Heart left ventricle (tissue), 16 donors: Measurements from ENCODE around the gene RIMS1. TPM values are rescaled to one million over a fixed set of nuclear protein-coding genes. Genes with fewer than 3 reads are reported as not detected.

Experiments
- ATAC-seq, 4 donors: fragments of 200-7000 bp; cut with Tn5 transposase; one replicate each; pipeline ENCODE4 v1.9.1; 2020 to 2022; ENCODE audit warnings: moderate library complexity in 4 of 4, mild to moderate bottlenecking in 3 of 4, moderate number of reproducible peaks in 1 of 4
- DNase-seq, 5 donors: peaks; one replicate each; pipeline ENCODE4 v3.0.0-alpha.2; 2020
- H3K27ac ChIP-seq, 12 donors: fragments of 200-600 bp; sonication (generic) in 4 of 12; one replicate each; pipeline versions ENCODE4 v1.5.0 to v1.8.0; 2016 to 2022; ENCODE audit warnings: mild to moderate bottlenecking in 2 of 12
- H3K27me3 ChIP-seq, 9 donors: fragments of 200-600 bp; sonication (generic) in 2 of 9; one replicate each; pipeline versions ENCODE4 v1.5.1 to v1.8.0; 2016 to 2022; ENCODE audit warnings: mild to moderate bottlenecking in 3 of 9
- H3K36me3 ChIP-seq, 9 donors: fragments of 200-600 bp; sonication (generic) in 2 of 9; one replicate each; pipeline versions ENCODE4 v1.5.0 to v1.8.0; 2018 to 2022; ENCODE audit warnings: mild to moderate bottlenecking in 2 of 9
- H3K4me1 ChIP-seq, 12 donors: fragments of 200-600 bp; sonication (generic) in 4 of 12; one replicate each; pipeline versions ENCODE4 v1.5.0 to v1.8.0; 2016 to 2022; ENCODE audit warnings: mild to moderate bottlenecking in 3 of 12
- H3K4me3 ChIP-seq, 12 donors: fragments of 200-600 bp; sonication (generic) in 4 of 12; one replicate each; pipeline versions ENCODE4 v1.5.0 to v1.8.0; 2017 to 2022; ENCODE audit warnings: mild to moderate bottlenecking in 9 of 12, moderate library complexity in 4 of 12
- H3K9me3 ChIP-seq, 12 donors: fragments of 200-600 bp; sonication (generic) in 4 of 12; one replicate each; pipeline versions ENCODE4 v1.5.0 to v1.8.0; 2016 to 2022; ENCODE audit warnings: mild to moderate bottlenecking in 1 of 12
- POLR2A ChIP-seq, 2 donors: fragments of 450-650 bp; IDR thresholded peaks; one replicate each; pipeline ENCODE4 v1.6.1; 2017; ENCODE audit warnings: antibody characterized with exemption in 2 of 2, mild to moderate bottlenecking in 2 of 2, moderate library complexity in 2 of 2
- WGBS, 4 donors: extraction: QIAGEN DNeasy Blood & Tissue Kit in 2 of 4; methylation state at CpG; one replicate each; pipeline versions ENCODE4 v1.1.5 to v1.1.7; 2013 to 2018; 5-methylcytosine and 5-hydroxymethylcytosine counted together
- intact Hi-C, 10 donors: fragments of 100-400 bp; cut with DNase I; formaldehyde crosslinking; loops; one replicate each; pipeline versions ENCODE4 v1.11.1 to v1.14.2; 2022
- polyA plus RNA-seq, 2 donors: library from polyadenylated mRNA; stranded (reverse); fragments of 200-250 nt; gene quantifications; one replicate each; pipeline ENCODE4 v1.2.3, GENCODE V29; 2013
- total RNA-seq, 9 donors: library from RNA; depleted of rRNA in 2 of 9; stranded (reverse); fragments of >200 nt in 2 of 9; fragmentation: NEBNext Ultra II Directional in 3 of 9; extraction: Animal tissue kit (Norgen Biotek cat#: 25700) in 3 of 9; gene quantifications; one replicate each; pipeline versions ENCODE4 v1.1.0 to v1.2.4, GENCODE V29; 2016 to 2023
- TF ChIP-seq, protein P1 (sequence below), 12 donors: fragments of 200-600 bp; sonication (generic) in 4 of 12; IDR thresholded peaks; one replicate each; pipeline versions ENCODE4 v1.5.0 to v1.8.0; 2018 to 2022; ENCODE audit warnings: antibody characterized with exemption in 12 of 12, mild to moderate bottlenecking in 5 of 12
- donor health status: ischemic (EF 13 %, LVEDD 7.1; RV severe dilation, severe dysfunction).
- donor health status: healthy with polysubstance abuse.
- donor health status: DM: no; HTN: yes; CAD: no.
- donor health status: DM: no; HTN: no; CAD: no.
- donor health status: ischemic (EF 25% LVEDD 6.9; RV normal size, moderate dysfunction).
- donor health status: ischemic (EF 25% LVEDD 5.7; RV mildly dilated, moderate dysfunction).
- donor health status: healthy.
- donor health status: DM: yes; HTN: yes; CAD: no.
- donor health status: ischemic (EF 35%, LVEDD 5.7; RV mildly dilated, moderate dysfunction).
- donor health status: nonischemic (EF 11% LVEDD 7.7; RV severe dilation, severe dysfunction).
- donor health status: DM: yes; HTN: yes; CAD: no.
- donor health status: PGD.
- donor health status: ischemic (EF 29% LVEDD 5.4; RV normal size, mild dysfunction).
- donor health status: nonischemic (EF 23%, LVEDD 6.1; RV moderate dilation, normal function).

The RIMS1 gene
- total and polyA plus RNA-seq, 11 donors = 0.11 to 3.2 (median 1.1) TPM; not detected in 4

DNA sequence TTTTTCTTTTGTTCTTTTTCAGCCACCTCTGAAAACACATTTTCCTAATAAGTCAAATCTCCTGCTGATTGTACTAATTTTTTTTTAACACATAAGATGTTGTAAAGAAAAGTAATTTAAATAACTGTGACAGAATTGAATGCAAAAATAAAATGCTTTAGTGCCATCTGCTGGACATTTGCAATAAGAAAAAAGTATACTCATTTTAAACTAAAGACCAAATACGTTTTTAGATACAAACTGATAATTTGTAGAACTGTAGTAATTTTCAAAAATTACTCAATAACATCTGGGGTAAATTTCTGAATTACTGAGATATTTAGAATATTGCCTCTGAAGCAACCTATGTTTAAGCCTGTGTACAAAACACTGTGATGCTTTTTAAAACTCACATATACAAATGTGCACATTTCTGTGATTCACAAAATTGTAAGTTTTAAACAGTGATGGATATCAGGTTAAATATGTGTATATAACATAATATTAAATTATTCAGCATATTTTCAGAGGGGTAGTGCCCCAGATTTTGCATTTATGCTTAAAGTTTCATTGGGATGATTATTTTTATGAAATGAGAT lies 198.7 kb downstream of the RIMS1 start:
- intact Hi-C loops = loop anchor here in 9 of 10 donors (2.0 to 10.0 kb wide), 6 partner anchors 460 to 700 kb away; no protein-coding TSS in a partner anchor
- Histone ChIP-seq H3K4me3 (no peak overlapping the region), H3K4me1 (no peaks in the 10 kb centered on the region), H3K27me3 (peaks cover 0 to 9% (median 0%) of the 10 kb centered on the region in 9 donors), H3K9me3 (no peaks in the 10 kb centered on the region), H3K36me3 (no peaks in the 10 kb centered on the region), H3K27ac (no peak overlapping the region)
- DNase-seq (no peak), ATAC-seq (no peak)
- no peak for TF ChIP-seq POLR2A (IDR thresholded peaks at IDR 0.05)
- TF ChIP-seq, protein P1, sequence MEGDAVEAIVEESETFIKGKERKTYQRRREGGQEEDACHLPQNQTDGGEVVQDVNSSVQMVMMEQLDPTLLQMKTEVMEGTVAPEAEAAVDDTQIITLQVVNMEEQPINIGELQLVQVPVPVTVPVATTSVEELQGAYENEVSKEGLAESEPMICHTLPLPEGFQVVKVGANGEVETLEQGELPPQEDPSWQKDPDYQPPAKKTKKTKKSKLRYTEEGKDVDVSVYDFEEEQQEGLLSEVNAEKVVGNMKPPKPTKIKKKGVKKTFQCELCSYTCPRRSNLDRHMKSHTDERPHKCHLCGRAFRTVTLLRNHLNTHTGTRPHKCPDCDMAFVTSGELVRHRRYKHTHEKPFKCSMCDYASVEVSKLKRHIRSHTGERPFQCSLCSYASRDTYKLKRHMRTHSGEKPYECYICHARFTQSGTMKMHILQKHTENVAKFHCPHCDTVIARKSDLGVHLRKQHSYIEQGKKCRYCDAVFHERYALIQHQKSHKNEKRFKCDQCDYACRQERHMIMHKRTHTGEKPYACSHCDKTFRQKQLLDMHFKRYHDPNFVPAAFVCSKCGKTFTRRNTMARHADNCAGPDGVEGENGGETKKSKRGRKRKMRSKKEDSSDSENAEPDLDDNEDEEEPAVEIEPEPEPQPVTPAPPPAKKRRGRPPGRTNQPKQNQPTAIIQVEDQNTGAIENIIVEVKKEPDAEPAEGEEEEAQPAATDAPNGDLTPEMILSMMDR (IDR thresholded peaks at IDR 0.05) = peak; percentile 25 to 66 (median 50)
- WGBS, 4 donors = 0 to 2% (median 0%) methylated on average over 1 of the region's 1 CpG

DNA sequence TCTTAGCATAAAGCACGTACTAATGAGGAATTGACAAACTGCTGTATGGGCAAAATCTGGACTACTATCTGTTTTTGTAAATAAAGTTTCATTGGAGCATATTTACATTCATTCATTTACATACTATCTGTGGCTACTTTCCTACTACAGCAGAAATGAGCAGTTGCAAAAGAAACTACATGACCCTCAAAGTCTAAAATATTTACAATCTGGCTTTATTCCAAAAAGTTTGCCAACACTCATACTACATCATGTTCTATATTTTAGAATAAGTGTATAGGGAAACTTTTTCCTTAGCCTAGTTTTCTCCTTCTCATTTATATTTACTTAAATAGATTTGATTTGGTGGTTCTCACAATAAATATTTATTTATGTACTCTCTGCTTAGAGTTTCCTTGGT lies 208.2 kb downstream of the RIMS1 start:
- intact Hi-C loops = no loop called here
- no peak overlapping the region for H3K27ac ChIP-seq
- H3K9me3 ChIP-seq = no peaks in the 10 kb centered on the region
- no peaks in the 10 kb centered on the region for H3K4me1 ChIP-seq
- H3K4me3 ChIP-seq = no peak overlapping the region
- DNase-seq (no peak), ATAC-seq (no peak)
- no peak for TF ChIP-seq POLR2A (IDR thresholded peaks at IDR 0.05)
- TF ChIP-seq, protein P1 (IDR thresholded peaks at IDR 0.05) = no peak
- no peaks in the 10 kb centered on the region for H3K36me3 ChIP-seq
- H3K27me3 ChIP-seq = no peaks in the 10 kb centered on the region
- WGBS, 4 donors = 81 to 84% (median 82%) methylated on average over 1 of the region's 1 CpG

DNA sequence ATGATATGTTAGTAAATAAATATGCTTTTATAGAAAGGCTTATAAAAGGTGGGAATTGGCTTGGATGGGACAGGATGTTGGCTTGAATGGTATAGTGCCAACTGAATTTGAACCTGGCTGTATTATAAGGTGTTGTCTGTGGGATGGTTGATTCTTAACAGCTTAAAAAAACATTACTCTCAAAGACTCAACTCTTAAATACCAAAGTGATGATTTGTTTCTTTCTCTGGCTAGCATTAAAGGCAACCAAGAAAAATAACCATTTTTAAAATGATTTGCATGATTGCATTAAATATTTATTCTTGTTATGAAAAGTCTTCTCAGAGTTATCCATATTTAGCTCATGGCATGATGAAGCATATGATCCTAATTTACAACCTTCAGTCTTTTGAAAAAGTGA lies 216.2 kb downstream of the RIMS1 start:
- no peak for DNase-seq
- Histone ChIP-seq H3K9me3 (no peaks in the 10 kb centered on the region), H3K4me3 (no peak overlapping the region), H3K36me3 (no peaks in the 10 kb centered on the region), H3K27me3 (no peaks in the 10 kb centered on the region), H3K27ac (no peak overlapping the region), H3K4me1 (no peaks in the 10 kb centered on the region)
- no peak for ATAC-seq
- intact Hi-C loops = no loop called here
- TF ChIP-seq POLR2A (IDR thresholded peaks at IDR 0.05) = no peak
- TF ChIP-seq, protein P1 (IDR thresholded peaks at IDR 0.05) = no peak

DNA sequence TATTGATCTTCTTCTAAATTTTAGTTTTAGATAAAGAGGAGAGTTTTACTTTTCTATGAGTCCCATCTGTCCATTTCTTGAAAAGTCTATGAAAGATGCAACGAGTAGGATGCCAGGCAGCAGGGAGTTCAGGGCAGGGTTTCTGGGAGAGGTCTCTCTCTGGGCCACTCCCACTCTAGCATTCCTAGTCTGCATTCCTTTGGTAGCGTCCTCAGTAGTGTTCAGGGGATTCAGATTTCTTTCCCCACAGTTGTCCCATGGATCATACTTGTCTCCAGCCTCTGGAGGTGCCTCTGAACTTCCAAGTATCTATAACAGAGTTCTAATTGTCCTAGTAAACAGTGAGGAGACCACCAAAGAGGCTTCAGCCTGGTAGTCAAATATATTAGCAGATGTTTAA lies 225.3 kb downstream of the RIMS1 start:
- no peaks in the 10 kb centered on the region for H3K36me3 ChIP-seq
- no peaks in the 10 kb centered on the region for H3K27me3 ChIP-seq
- no peak overlapping the region for H3K4me3 ChIP-seq
- intact Hi-C loops = no loop called here
- H3K27ac ChIP-seq = no peak overlapping the region
- ATAC-seq = no peak
- no peak for DNase-seq
- H3K4me1 ChIP-seq = no peaks in the 10 kb centered on the region
- H3K9me3 ChIP-seq = no peaks in the 10 kb centered on the region
- WGBS, 4 donors = 11 to 29% (median 25%) methylated on average over 2 of the region's 2 CpGs
- no peak for TF ChIP-seq POLR2A (IDR thresholded peaks at IDR 0.05)
- TF ChIP-seq, protein P1 (IDR thresholded peaks at IDR 0.05) = no peak
